CD4-positive, alpha-beta T cell (primary cell): Measurements from ENCODE around the gene DNER. TPM values are rescaled to one million over a fixed set of nuclear protein-coding genes. Genes with fewer than 3 reads are reported as not detected.

Experiments used
- ATAC-seq: fragments of 200-7000 bp; cut with Tn5 transposase; one replicate; pipeline ENCODE4 v1.10.0; 2022; ENCODE audit warnings: mild to moderate bottlenecking; ENCODE audit not compliant: poor library complexity
- CTCF ChIA-PET: fragments of 350-600 bp; sonication (Branson Sonifier 250); formaldehyde crosslinking; loops from one replicate; lab custom pipeline; 2021; ENCODE audit warnings: antibody characterized with exemption, inconsistent platforms; lab: Charles Lee
- POLR2A ChIA-PET: fragments of 350-600 bp; sonication (Branson Sonifier 250); formaldehyde crosslinking; loops from one replicate; lab custom pipeline; 2021; ENCODE audit warnings: antibody characterized with exemption, inconsistent platforms; lab: Charles Lee
- DNase-seq, 14 experiments: peaks; one replicate each; pipeline ENCODE4 v3.0.0-alpha.2; 2013 to 2020; ENCODE audit warnings: mixed read lengths in 2 of 14
- H3K27ac ChIP-seq, 2 donors: one replicate each; pipeline versions ENCODE4 v1.5.1 to v1.7.0; 2013; ENCODE audit warnings: low read length in 2 of 2, low read depth in 1 of 2, mild to moderate bottlenecking in 1 of 2
- H3K27me3 ChIP-seq, 2 experiments: 1 replicate in 1 of 2; 2 replicates in 1 of 2; pipeline versions ENCODE4 v1.6.1 to v1.7.0; 2013; ENCODE audit warnings: low read length in 2 of 2, control low read depth in 1 of 2, mild to moderate bottlenecking in 1 of 2, moderate library complexity in 1 of 2; ENCODE audit not compliant: insufficient read depth in 2 of 2, control insufficient read depth in 1 of 2
- H3K36me3 ChIP-seq: one replicate; pipeline ENCODE4 v1.6.1; 2013; ENCODE audit warnings: low read length, control low read depth; ENCODE audit not compliant: insufficient read depth
- H3K4me1 ChIP-seq: one replicate; pipeline ENCODE4 v1.6.1; 2013; ENCODE audit warnings: low read length, control low read depth; ENCODE audit not compliant: insufficient read depth
- H3K4me3 ChIP-seq: one replicate; pipeline ENCODE4 v1.5.1; 2013; ENCODE audit warnings: mild to moderate bottlenecking, low read length, moderate library complexity
- H3K9me3 ChIP-seq, 2 experiments: 1 replicate in 1 of 2; 2 replicates in 1 of 2; pipeline versions ENCODE4 v1.6.1 to v1.7.0; 2013; ENCODE audit warnings: low read length in 2 of 2, mild to moderate bottlenecking in 2 of 2, control low read depth in 1 of 2, moderate library complexity in 1 of 2; ENCODE audit not compliant: control insufficient read depth in 1 of 2, insufficient read depth in 1 of 2
- H3K27ac Mint-ChIP-seq: one replicate; pipeline ENCODE4 v1.8.0; 2020; ENCODE audit warnings: mixed read lengths
- H3K27me3 Mint-ChIP-seq: one replicate; pipeline ENCODE4 v1.8.0; 2021; ENCODE audit warnings: mixed read lengths
- H3K36me3 Mint-ChIP-seq: one replicate; pipeline ENCODE4 v1.8.0; 2021; ENCODE audit warnings: low read depth, mixed read lengths
- H3K4me1 Mint-ChIP-seq: one replicate; pipeline ENCODE4 v1.8.0; 2021; ENCODE audit warnings: low read depth, mixed read lengths
- H3K4me3 Mint-ChIP-seq: one replicate; pipeline ENCODE4 v1.8.0; 2020; ENCODE audit warnings: mild to moderate bottlenecking, mixed read lengths
- H3K9me3 Mint-ChIP-seq: one replicate; pipeline ENCODE4 v1.8.0; 2020; ENCODE audit warnings: mixed read lengths
- CTCF ChIP-seq: fragments of 200-600 bp; IDR thresholded peaks from one replicate; pipeline ENCODE4 v1.8.0; 2022; ENCODE audit warnings: antibody characterized with exemption, mild to moderate bottlenecking
- intact Hi-C, 2 experiments: fragments of 100-400 bp; cut with DNase I in 1 of 2; cut with micrococcal nuclease in 1 of 2; formaldehyde crosslinking; loops; one replicate each; pipeline versions ENCODE4 v1.15.1 to v1.9.0; 2023 to 2025; cut with DNase I, micrococcal nuclease
- total RNA-seq, 174 experiments: library from RNA in 2 of 174; stranded (reverse) in 2 of 174; gene quantifications; one replicate each; pipeline ENCODE4 v1.2.3 and lab custom pipeline; 2021 to 2026

DNER gene
- total RNA-seq, 2 experiments from 2014 or later: not detected

DNA sequence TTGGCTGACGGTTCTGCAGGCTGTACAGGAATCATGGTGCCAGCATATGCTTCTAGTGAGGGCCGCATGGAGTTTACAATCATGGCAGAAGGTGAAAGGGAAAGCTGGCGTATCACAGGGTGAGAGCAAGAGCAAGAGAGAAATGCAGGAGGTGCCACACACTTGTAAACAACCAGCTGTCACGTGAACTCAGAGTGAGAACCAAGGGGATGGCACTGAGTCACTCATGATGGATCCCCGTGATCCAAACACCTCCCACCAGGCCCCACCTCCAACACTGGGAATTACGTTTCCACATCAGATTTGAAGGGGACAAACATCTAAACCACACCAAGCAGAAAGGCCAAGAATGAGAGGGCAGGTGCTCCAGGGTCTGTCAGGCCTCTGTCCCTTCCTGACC, 258.3 kb downstream of the DNER start:
- no peak for DNase-seq
- H3K36me3 ChIP-seq: no peaks in the 10 kb centered on the region
- ChIA-PET CTCF (no interaction called here), POLR2A (no interaction called here)
- H3K4me3 ChIP-seq: no peak overlapping the region
- Mint-ChIP-seq H3K36me3 (no peaks in the 10 kb centered on the region), H3K4me3 (no peak overlapping the region), H3K27me3 (peaks cover 23% of the 10 kb centered on the region), H3K27ac (no peak overlapping the region), H3K4me1 (no peaks in the 10 kb centered on the region), H3K9me3 (peaks cover 3% of the 10 kb centered on the region)
- no peaks in the 10 kb centered on the region for H3K4me1 ChIP-seq
- H3K9me3 ChIP-seq: no peaks in the 10 kb centered on the region
- no peak for ATAC-seq
- intact Hi-C loops: no loop called here
- TF ChIP-seq CTCF: no peak
- no peak overlapping the region for H3K27ac ChIP-seq
- H3K27me3 ChIP-seq: peaks cover 0 to 3% of the 10 kb centered on the region in 2 experiments

- no peak for DNase-seq
- no peak for TF ChIP-seq CTCF
- ChIA-PET CTCF (no interaction called here), POLR2A (no interaction called here)
- H3K27me3 ChIP-seq: peaks cover 0 to 3% of the 10 kb centered on the region in 2 experiments
- no peak for ATAC-seq
- no peak overlapping the region for H3K4me3 ChIP-seq
- Mint-ChIP-seq H3K4me3 (no peak overlapping the region), H3K36me3 (no peaks in the 10 kb centered on the region), H3K4me1 (no peaks in the 10 kb centered on the region), H3K27ac (no peak overlapping the region), H3K27me3 (peaks cover 23% of the 10 kb centered on the region), H3K9me3 (peaks cover 3% of the 10 kb centered on the region)
- no peaks in the 10 kb centered on the region for H3K9me3 ChIP-seq
- no peak overlapping the region for H3K27ac ChIP-seq
- H3K36me3 ChIP-seq: no peaks in the 10 kb centered on the region
- intact Hi-C loops: no loop called here
- no peaks in the 10 kb centered on the region for H3K4me1 ChIP-seq
These were observed 259.3 kb downstream of the DNER start for GRCh38 chr2:229454934-229455631.

DNA sequence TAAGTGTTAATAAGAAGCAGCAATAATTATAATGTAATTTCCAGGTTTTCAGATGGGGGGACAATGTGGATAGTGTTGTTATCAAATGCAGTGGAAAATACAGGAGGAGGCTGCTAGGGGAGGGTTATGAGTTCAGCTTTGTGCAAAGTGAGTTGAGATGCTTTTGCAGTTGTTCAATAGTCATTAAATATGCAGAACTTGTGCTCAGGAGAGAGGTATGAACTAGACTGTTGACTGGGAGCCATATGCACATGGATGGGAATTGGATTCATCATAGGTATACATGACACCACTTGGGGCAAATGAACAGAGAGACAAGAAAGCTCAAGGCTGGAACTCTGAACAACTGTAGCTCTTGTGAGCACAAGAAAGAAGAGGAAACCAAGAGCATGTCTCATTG, 261.1 kb downstream of the DNER start:
- ChIA-PET POLR2A (no interaction called here), CTCF (no interaction called here)
- Mint-ChIP-seq H3K4me3 (no peak overlapping the region), H3K9me3 (peaks cover 3% of the 10 kb centered on the region), H3K27ac (no peak overlapping the region), H3K27me3 (peaks cover 23% of the 10 kb centered on the region), H3K36me3 (no peaks in the 10 kb centered on the region), H3K4me1 (no peaks in the 10 kb centered on the region)
- Histone ChIP-seq H3K9me3 (no peaks in the 10 kb centered on the region), H3K4me1 (no peaks in the 10 kb centered on the region), H3K27me3 (peaks cover 0 to 3% of the 10 kb centered on the region in 2 experiments), H3K27ac (no peak overlapping the region), H3K36me3 (no peaks in the 10 kb centered on the region), H3K4me3 (no peak overlapping the region)
- no peak for DNase-seq
- intact Hi-C loops: no loop called here
- ATAC-seq: no peak
- TF ChIP-seq CTCF: no peak
